HEK293 (cell line): Measurements from ENCODE around the gene NTSR1.

Source experiments
- IKZF3 ChIP-seq: fragments of 450-650 bp; IDR thresholded peaks from 2 replicates; pipeline ENCODE4 v1.5.0; 2018; ENCODE audit warnings: missing biosample characterization, mild to moderate bottlenecking, missing genetic modification characterization, moderate library complexity
- INSM2 ChIP-seq: fragments of 450-650 bp; formaldehyde crosslinking; IDR thresholded peaks from 2 replicates; pipeline ENCODE4 v1.5.1; 2016; ENCODE audit warnings: missing biosample characterization, missing genetic modification characterization
- KLF7 ChIP-seq: fragments of 450-650 bp; formaldehyde crosslinking; IDR thresholded peaks from 2 replicates; pipeline ENCODE4 v1.5.1; 2016; ENCODE audit warnings: missing biosample characterization, missing genetic modification characterization, borderline replicate concordance
- REST ChIP-seq: fragments of 450-650 bp; formaldehyde crosslinking; IDR thresholded peaks from 2 replicates; pipeline ENCODE4 v1.5.1; 2016; ENCODE audit warnings: missing biosample characterization, missing genetic modification characterization
- SP7 ChIP-seq: fragments of 450-650 bp; formaldehyde crosslinking; IDR thresholded peaks from 2 replicates; pipeline ENCODE4 v1.5.1; 2016; ENCODE audit warnings: missing biosample characterization, missing genetic modification characterization
- YY1 ChIP-seq: fragments of 450-650 bp; formaldehyde crosslinking; IDR thresholded peaks from 2 replicates; pipeline ENCODE4 v1.5.1; 2018; ENCODE audit warnings: missing biosample characterization, missing genetic modification characterization
- ZBTB21 ChIP-seq: fragments of 450-650 bp; formaldehyde crosslinking; IDR thresholded peaks from 2 replicates; pipeline ENCODE4 v1.5.1; 2017; ENCODE audit warnings: missing biosample characterization, missing genetic modification characterization
- ZNF114 ChIP-seq: fragments of 450-650 bp; formaldehyde crosslinking; IDR thresholded peaks from 2 replicates; pipeline ENCODE4 v1.5.0; 2017; ENCODE audit warnings: missing biosample characterization, missing genetic modification characterization
- ZNF175 ChIP-seq: fragments of 450-650 bp; formaldehyde crosslinking; IDR thresholded peaks from 2 replicates; pipeline ENCODE4 v1.5.1; 2016; ENCODE audit warnings: missing biosample characterization, missing genetic modification characterization
- ZNF292 ChIP-seq: fragments of 450-650 bp; formaldehyde crosslinking; IDR thresholded peaks from 2 replicates; pipeline ENCODE4 v1.5.1; 2016; ENCODE audit warnings: low read depth, missing biosample characterization, missing genetic modification characterization, borderline replicate concordance
- ZNF354C ChIP-seq: fragments of 450-650 bp; formaldehyde crosslinking; IDR thresholded peaks from 2 replicates; pipeline ENCODE4 v1.5.1; 2016; ENCODE audit warnings: missing biosample characterization, missing genetic modification characterization, low read depth, borderline replicate concordance
- ZNF416 ChIP-seq: fragments of 450-650 bp; formaldehyde crosslinking; IDR thresholded peaks from 2 replicates; pipeline ENCODE4 v1.5.1; 2016; ENCODE audit warnings: missing biosample characterization, missing genetic modification characterization
- ZNF473 ChIP-seq: fragments of 450-650 bp; formaldehyde crosslinking; IDR thresholded peaks from 2 replicates; pipeline ENCODE4 v1.5.1; 2017; ENCODE audit warnings: missing biosample characterization, missing genetic modification characterization
- ZNF548 ChIP-seq: fragments of 450-650 bp; formaldehyde crosslinking; IDR thresholded peaks from 2 replicates; pipeline ENCODE4 v1.5.1; 2016; ENCODE audit warnings: missing biosample characterization, missing genetic modification characterization
- ZNF585B ChIP-seq: fragments of 450-650 bp; formaldehyde crosslinking; IDR thresholded peaks from 2 replicates; pipeline ENCODE4 v1.5.1; 2016; ENCODE audit warnings: missing biosample characterization, missing genetic modification characterization
- ZNF596 ChIP-seq: fragments of 450-650 bp; IDR thresholded peaks from 2 replicates; pipeline ENCODE4 v1.5.0; 2018; ENCODE audit warnings: missing biosample characterization, mild to moderate bottlenecking, missing genetic modification characterization, moderate library complexity
- ZNF623 ChIP-seq: fragments of 450-650 bp; formaldehyde crosslinking; IDR thresholded peaks from 2 replicates; pipeline ENCODE4 v1.5.1; 2016; ENCODE audit warnings: missing biosample characterization, missing genetic modification characterization
- ZNF654 ChIP-seq: fragments of 450-650 bp; formaldehyde crosslinking; IDR thresholded peaks from 2 replicates; pipeline ENCODE4 v1.5.1; 2016; ENCODE audit warnings: low read depth, missing biosample characterization, missing genetic modification characterization
- ZNF692 ChIP-seq: fragments of 450-650 bp; formaldehyde crosslinking; IDR thresholded peaks from 2 replicates; pipeline ENCODE4 v1.5.1; 2016; ENCODE audit warnings: missing biosample characterization, missing genetic modification characterization
- ZNF777 ChIP-seq: fragments of 450-650 bp; formaldehyde crosslinking; IDR thresholded peaks from 2 replicates; pipeline ENCODE4 v1.5.1; 2017; ENCODE audit warnings: missing biosample characterization, missing genetic modification characterization, borderline replicate concordance
- ZSCAN18 ChIP-seq: fragments of 450-650 bp; formaldehyde crosslinking; IDR thresholded peaks from 2 replicates; pipeline ENCODE4 v1.5.1; 2016; ENCODE audit warnings: missing biosample characterization, missing genetic modification characterization
- ZSCAN23 ChIP-seq: fragments of 450-650 bp; formaldehyde crosslinking; IDR thresholded peaks from 2 replicates; pipeline ENCODE4 v1.5.1; 2016; ENCODE audit warnings: missing biosample characterization, missing genetic modification characterization
- TF ChIP-seq, protein P1 (sequence below): fragments of 450-650 bp; formaldehyde crosslinking; IDR thresholded peaks from 2 replicates; pipeline ENCODE4 v1.5.1; 2017; ENCODE audit warnings: missing biosample characterization, missing genetic modification characterization
- TF ChIP-seq, protein P2 (sequence below): fragments of 450-650 bp; formaldehyde crosslinking; IDR thresholded peaks from 2 replicates; pipeline ENCODE4 v1.5.1; 2016; ENCODE audit warnings: missing biosample characterization, missing genetic modification characterization, low read depth
- TF ChIP-seq, protein P3 (sequence below): fragments of 450-650 bp; formaldehyde crosslinking; IDR thresholded peaks from 2 replicates; pipeline ENCODE4 v1.5.1; 2017; ENCODE audit warnings: missing biosample characterization, missing genetic modification characterization
- TF ChIP-seq, protein P4 (sequence below): fragments of 450-650 bp; formaldehyde crosslinking; IDR thresholded peaks from 2 replicates; pipeline ENCODE4 v1.5.1; 2016; ENCODE audit warnings: missing biosample characterization, missing genetic modification characterization

NTSR1 gene

GRCh38 chr20:62804627-62805154, 96.1 kb downstream of the NTSR1 start, which contains the start of gene OGFR (continued):
- TF ChIP-seq ZNF354C (tag by site-specific recombination): no peak
- TF ChIP-seq INSM2 (tag by site-specific recombination): no peak
- no peak for TF ChIP-seq KLF7 (tag by site-specific recombination)
- no peak for TF ChIP-seq ZNF623 (tag by site-specific recombination)
- TF ChIP-seq ZBTB21: no peak
- no peak for TF ChIP-seq YY1 (tag by site-specific recombination)
- no peak for TF ChIP-seq ZNF654
- no peak for TF ChIP-seq ZNF596 (tag by site-specific recombination)
- no peak for TF ChIP-seq ZNF292 (tag by site-specific recombination)
- TF ChIP-seq, protein P1, sequence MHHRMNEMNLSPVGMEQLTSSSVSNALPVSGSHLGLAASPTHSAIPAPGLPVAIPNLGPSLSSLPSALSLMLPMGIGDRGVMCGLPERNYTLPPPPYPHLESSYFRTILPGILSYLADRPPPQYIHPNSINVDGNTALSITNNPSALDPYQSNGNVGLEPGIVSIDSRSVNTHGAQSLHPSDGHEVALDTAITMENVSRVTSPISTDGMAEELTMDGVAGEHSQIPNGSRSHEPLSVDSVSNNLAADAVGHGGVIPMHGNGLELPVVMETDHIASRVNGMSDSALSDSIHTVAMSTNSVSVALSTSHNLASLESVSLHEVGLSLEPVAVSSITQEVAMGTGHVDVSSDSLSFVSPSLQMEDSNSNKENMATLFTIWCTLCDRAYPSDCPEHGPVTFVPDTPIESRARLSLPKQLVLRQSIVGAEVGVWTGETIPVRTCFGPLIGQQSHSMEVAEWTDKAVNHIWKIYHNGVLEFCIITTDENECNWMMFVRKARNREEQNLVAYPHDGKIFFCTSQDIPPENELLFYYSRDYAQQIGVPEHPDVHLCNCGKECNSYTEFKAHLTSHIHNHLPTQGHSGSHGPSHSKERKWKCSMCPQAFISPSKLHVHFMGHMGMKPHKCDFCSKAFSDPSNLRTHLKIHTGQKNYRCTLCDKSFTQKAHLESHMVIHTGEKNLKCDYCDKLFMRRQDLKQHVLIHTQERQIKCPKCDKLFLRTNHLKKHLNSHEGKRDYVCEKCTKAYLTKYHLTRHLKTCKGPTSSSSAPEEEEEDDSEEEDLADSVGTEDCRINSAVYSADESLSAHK (tag by site-specific recombination): no peak
- no peak for TF ChIP-seq ZNF548 (tag by site-specific recombination)
- TF ChIP-seq, protein P2, sequence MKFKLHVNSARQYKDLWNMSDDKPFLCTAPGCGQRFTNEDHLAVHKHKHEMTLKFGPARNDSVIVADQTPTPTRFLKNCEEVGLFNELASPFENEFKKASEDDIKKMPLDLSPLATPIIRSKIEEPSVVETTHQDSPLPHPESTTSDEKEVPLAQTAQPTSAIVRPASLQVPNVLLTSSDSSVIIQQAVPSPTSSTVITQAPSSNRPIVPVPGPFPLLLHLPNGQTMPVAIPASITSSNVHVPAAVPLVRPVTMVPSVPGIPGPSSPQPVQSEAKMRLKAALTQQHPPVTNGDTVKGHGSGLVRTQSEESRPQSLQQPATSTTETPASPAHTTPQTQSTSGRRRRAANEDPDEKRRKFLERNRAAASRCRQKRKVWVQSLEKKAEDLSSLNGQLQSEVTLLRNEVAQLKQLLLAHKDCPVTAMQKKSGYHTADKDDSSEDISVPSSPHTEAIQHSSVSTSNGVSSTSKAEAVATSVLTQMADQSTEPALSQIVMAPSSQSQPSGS (tag by site-specific recombination): no peak
- no peak for TF ChIP-seq IKZF3 (tag by site-specific recombination)
- TF ChIP-seq ZSCAN18 (tag by site-specific recombination): no peak
- TF ChIP-seq ZNF175: no peak
- no peak for TF ChIP-seq REST
- TF ChIP-seq, protein P3, sequence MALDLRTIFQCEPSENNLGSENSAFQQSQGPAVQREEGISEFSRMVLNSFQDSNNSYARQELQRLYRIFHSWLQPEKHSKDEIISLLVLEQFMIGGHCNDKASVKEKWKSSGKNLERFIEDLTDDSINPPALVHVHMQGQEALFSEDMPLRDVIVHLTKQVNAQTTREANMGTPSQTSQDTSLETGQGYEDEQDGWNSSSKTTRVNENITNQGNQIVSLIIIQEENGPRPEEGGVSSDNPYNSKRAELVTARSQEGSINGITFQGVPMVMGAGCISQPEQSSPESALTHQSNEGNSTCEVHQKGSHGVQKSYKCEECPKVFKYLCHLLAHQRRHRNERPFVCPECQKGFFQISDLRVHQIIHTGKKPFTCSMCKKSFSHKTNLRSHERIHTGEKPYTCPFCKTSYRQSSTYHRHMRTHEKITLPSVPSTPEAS (tag by site-specific recombination): no peak
- TF ChIP-seq SP7 (tag by site-specific recombination): no peak
- no peak for TF ChIP-seq ZNF692 (tag by site-specific recombination)
- no peak for TF ChIP-seq ZNF777 (tag by site-specific recombination)
- TF ChIP-seq ZNF416 (tag by site-specific recombination): no peak
- TF ChIP-seq, protein P4, sequence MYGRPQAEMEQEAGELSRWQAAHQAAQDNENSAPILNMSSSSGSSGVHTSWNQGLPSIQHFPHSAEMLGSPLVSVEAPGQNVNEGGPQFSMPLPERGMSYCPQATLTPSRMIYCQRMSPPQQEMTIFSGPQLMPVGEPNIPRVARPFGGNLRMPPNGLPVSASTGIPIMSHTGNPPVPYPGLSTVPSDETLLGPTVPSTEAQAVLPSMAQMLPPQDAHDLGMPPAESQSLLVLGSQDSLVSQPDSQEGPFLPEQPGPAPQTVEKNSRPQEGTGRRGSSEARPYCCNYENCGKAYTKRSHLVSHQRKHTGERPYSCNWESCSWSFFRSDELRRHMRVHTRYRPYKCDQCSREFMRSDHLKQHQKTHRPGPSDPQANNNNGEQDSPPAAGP: peak; percentile 56; the same call in 1 of the 2 replicates
- TF ChIP-seq ZNF585B (tag by site-specific recombination): no peak
- no peak for TF ChIP-seq ZNF473 (tag by site-specific recombination)
- TF ChIP-seq ZNF114 (tag by site-specific recombination): no peak
- TF ChIP-seq ZSCAN23 (tag by site-specific recombination): no peak
